B cell (primary cell): ENCODE results near the gene RLBP1. TPM values are rescaled to one million over a fixed set of nuclear protein-coding genes. Genes with fewer than 3 reads are reported as not detected.

Source experiments
- ATAC-seq: fragments of 200-7000 bp; cut with Tn5 transposase; one replicate; pipeline ENCODE4 v1.10.0; 2021; ENCODE audit warnings: low read depth, mild to moderate bottlenecking, moderate number of reproducible peaks, moderate library complexity
- CTCF ChIA-PET: fragments of 350-600 bp; sonication (Branson Sonifier 250); formaldehyde crosslinking; loops from one replicate; lab custom pipeline; 2021; ENCODE audit warnings: antibody characterized with exemption, inconsistent platforms; lab: Charles Lee
- POLR2A ChIA-PET: fragments of 350-600 bp; sonication (Branson Sonifier 250); formaldehyde crosslinking; loops from one replicate; lab custom pipeline; 2021; ENCODE audit warnings: antibody characterized with exemption; lab: Charles Lee
- DNase-seq: peaks from one replicate; pipeline ENCODE4 v3.0.0; 2013
- H2AFZ ChIP-seq: 2 replicates; pipeline ENCODE4 v1.6.1; 2012; ENCODE audit warnings: mild to moderate bottlenecking, low read depth, low read length; ENCODE audit not compliant: insufficient read depth, poor library complexity, severe bottlenecking
- H3K27ac ChIP-seq, 2 donors: 1 replicate in 1 of 2; 2 replicates in 1 of 2; pipeline ENCODE4 v1.5.1; 2012 to 2013; ENCODE audit warnings: low read length in 2 of 2, mild to moderate bottlenecking in 2 of 2, moderate library complexity in 1 of 2
- H3K27me3 ChIP-seq, 4 experiments: fragments of 200-600 bp in 1 of 4; sonication (generic) in 1 of 4; replicated peaks in 1 of 4; 1 replicate in 2 of 4; 2 replicates in 2 of 4; pipeline versions ENCODE4 v1.6.1 to v1.7.0; 2013 to 2016; ENCODE audit warnings: low read length in 3 of 4, mild to moderate bottlenecking in 2 of 4, mixed read lengths in 1 of 4, moderate library complexity in 1 of 4; ENCODE audit not compliant: insufficient read depth in 4 of 4, control insufficient read depth in 3 of 4; ENCODE audit errors: control extremely low read depth in 1 of 4
- H3K36me3 ChIP-seq, 2 experiments: replicated peaks in 1 of 2; 1 replicate in 1 of 2; 2 replicates in 1 of 2; pipeline versions ENCODE4 v1.6.1 to v1.7.1; 2013; ENCODE audit warnings: low read length in 1 of 2; ENCODE audit not compliant: insufficient read depth in 2 of 2, control insufficient read depth in 1 of 2; ENCODE audit errors: control extremely low read depth in 1 of 2, extremely low read depth in 1 of 2
- H3K4me1 ChIP-seq, 2 donors: fragments of 200-600 bp in 1 of 2; sonication (generic) in 1 of 2; 1 replicate in 1 of 2; 2 replicates in 1 of 2; pipeline versions ENCODE4 v1.5.1 to v1.6.1; 2013 to 2017; ENCODE audit warnings: low read length in 2 of 2; ENCODE audit not compliant: control insufficient read depth in 2 of 2, insufficient read depth in 2 of 2
- H3K4me2 ChIP-seq: replicated peaks from 2 replicates; pipeline ENCODE3; 2012; ENCODE audit warnings: mild to moderate bottlenecking, low read depth, low read length; ENCODE audit not compliant: poor library complexity, severe bottlenecking
- H3K4me3 ChIP-seq, 5 experiments: fragments of 200-600 bp in 1 of 5; sonication (generic) in 1 of 5; 1 replicate in 3 of 5; 2 replicates in 2 of 5; pipeline versions ENCODE4 v1.5.1 to v1.7.0; 2011 to 2016; ENCODE audit warnings: low read length in 4 of 5, mild to moderate bottlenecking in 4 of 5, low read depth in 2 of 5, control low read depth in 1 of 5, moderate library complexity in 1 of 5; ENCODE audit not compliant: insufficient read depth in 1 of 5; ENCODE audit errors: control extremely low read depth in 1 of 5, extremely low read depth in 1 of 5
- H3K79me2 ChIP-seq: fragments of 200-600 bp; sonication (generic); one replicate; pipeline ENCODE4 v1.6.0; 2016; ENCODE audit warnings: low read length; ENCODE audit not compliant: control insufficient read depth, insufficient read depth
- H3K9ac ChIP-seq: fragments of 200-600 bp; sonication (generic); 2 replicates; pipeline ENCODE4 v1.6.1; 2017; ENCODE audit warnings: mild to moderate bottlenecking, low read length, moderate library complexity
- H3K9me3 ChIP-seq, 3 donors: one replicate each; pipeline versions ENCODE4 v1.6.1 to v1.7.1; 2013; ENCODE audit warnings: low read length in 2 of 3; ENCODE audit not compliant: control insufficient read depth in 2 of 3, insufficient read depth in 1 of 3; ENCODE audit errors: control extremely low read depth in 1 of 3
- H4K20me1 ChIP-seq: 2 replicates; pipeline ENCODE4 v1.6.0; 2012; ENCODE audit warnings: mild to moderate bottlenecking, low read length; ENCODE audit not compliant: insufficient read depth, control insufficient read depth, poor library complexity, severe bottlenecking
- H3K27ac Mint-ChIP-seq: one replicate; pipeline ENCODE4 v1.8.0; 2021; ENCODE audit warnings: mixed read lengths
- H3K27me3 Mint-ChIP-seq: one replicate; pipeline ENCODE4 v1.8.0; 2021; ENCODE audit warnings: mixed read lengths
- H3K4me1 Mint-ChIP-seq: one replicate; pipeline ENCODE4 v1.8.0; 2021; ENCODE audit warnings: mixed read lengths
- H3K4me3 Mint-ChIP-seq: one replicate; pipeline ENCODE4 v1.8.0; 2021; ENCODE audit warnings: mixed read lengths
- H3K9me3 Mint-ChIP-seq: one replicate; pipeline ENCODE4 v1.8.0; 2022; ENCODE audit warnings: mixed read lengths; ENCODE audit not compliant: insufficient read depth
- EZH2 ChIP-seq: IDR thresholded peaks from 2 replicates; pipeline ENCODE4 v1.6.1; 2012; ENCODE audit warnings: borderline replicate concordance, low read depth, mild to moderate bottlenecking, moderate library complexity, low read length; ENCODE audit not compliant: insufficient read depth, poor library complexity, severe bottlenecking
- WGBS: methylation state at CpG from one replicate; pipeline ENCODE4 v1.1.5; 2013; ENCODE audit warnings: missing lambda C conversion rate; ENCODE audit not compliant: insufficient coverage; 5-methylcytosine and 5-hydroxymethylcytosine counted together
- intact Hi-C: fragments of 100-400 bp; cut with micrococcal nuclease; formaldehyde crosslinking; loops from one replicate; pipeline ENCODE4 v1.10.0; 2022
- polyA plus RNA-seq: library from polyadenylated mRNA; depleted of rRNA; stranded (reverse); fragments of >200 nt; gene quantifications from 2 replicates; pipeline ENCODE4 v1.2.3, GENCODE V29; 2012
- total RNA-seq, 2 donors: library from RNA; stranded (reverse); fragments of 120-200 nt in 1 of 2; gene quantifications; 1 replicate in 1 of 2; 2 replicates in 1 of 2; pipeline versions ENCODE4 v1.2.3 to v1.2.4, GENCODE V29; 2013 to 2022
- TF ChIP-seq, protein P1 (sequence below): fragments of 200-600 bp; IDR thresholded peaks from one replicate; pipeline ENCODE4 v1.8.0; 2022; ENCODE audit warnings: antibody characterized with exemption, mild to moderate bottlenecking

The RLBP1 gene
- total and polyA plus RNA-seq, 2 donors (not counting 1 experiment from before 2014, with no cell fraction given): not detected

DNA sequence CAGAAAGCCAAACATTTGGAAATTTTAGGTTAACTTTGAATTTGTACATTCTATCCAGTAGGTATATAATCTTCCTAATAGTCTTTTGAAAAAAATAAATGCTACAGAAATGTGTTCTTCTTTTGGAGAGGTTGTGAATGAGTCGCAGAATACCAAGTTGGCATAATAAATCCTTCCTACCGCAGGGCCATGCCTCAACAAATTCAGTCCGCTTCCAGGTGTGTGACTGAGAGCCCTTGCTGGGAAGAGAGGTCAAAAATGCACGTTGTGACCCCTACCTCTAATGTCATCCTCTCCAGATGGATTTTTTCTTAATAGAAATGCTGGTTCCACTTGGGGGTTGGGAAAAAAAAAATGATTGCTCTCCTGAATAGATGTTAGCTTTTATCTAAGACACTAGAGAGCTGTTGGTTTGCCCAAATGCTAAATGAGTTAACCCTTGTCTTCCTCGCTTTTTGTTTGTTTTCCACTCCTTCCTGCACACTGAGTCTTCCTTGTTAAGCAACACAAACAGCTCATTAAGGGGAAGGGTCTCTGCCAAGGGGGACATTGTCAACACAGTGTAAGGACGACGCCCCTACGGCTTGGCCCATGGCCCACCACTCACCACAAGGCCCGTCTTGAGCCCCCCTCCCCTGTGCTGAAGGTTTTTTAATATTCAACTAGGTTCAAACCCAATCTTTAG is 33.9 kb downstream of the RLBP1 start:
- H4K20me1 ChIP-seq: no peaks in the 10 kb centered on the region
- ChIA-PET CTCF (interaction anchor here (0.9 to 1.7 kb wide), 2 partner anchors 13 to 19 kb away, joined by 4 to 5 read pairs; no protein-coding TSS in a partner anchor), POLR2A (no interaction called here)
- Mint-ChIP-seq H3K27ac (no peak overlapping the region), H3K4me3 (no peak overlapping the region), H3K4me1 (no peaks in the 10 kb centered on the region), H3K27me3 (no peaks in the 10 kb centered on the region), H3K9me3 (no peaks in the 10 kb centered on the region)
- H3K9me3 ChIP-seq: no peaks in the 10 kb centered on the region
- H2AFZ ChIP-seq: no peak overlapping the region
- no peaks in the 10 kb centered on the region for H3K27me3 ChIP-seq
- H3K9ac ChIP-seq: no peak overlapping the region
- intact Hi-C loops: no loop called here
- ATAC-seq (no peak), DNase-seq (no peak)
- no peaks in the 10 kb centered on the region for H3K4me1 ChIP-seq
- H3K27ac ChIP-seq: no peak overlapping the region
- H3K4me3 ChIP-seq: no peak overlapping the region
- H3K36me3 ChIP-seq: peaks cover 0 to 55% of the 10 kb centered on the region in 2 experiments
- WGBS: 100% methylated on average over 5 of the region's 9 CpGs
- H3K4me2 ChIP-seq: no peak overlapping the region
- no peak for TF ChIP-seq EZH2
- TF ChIP-seq, protein P1, sequence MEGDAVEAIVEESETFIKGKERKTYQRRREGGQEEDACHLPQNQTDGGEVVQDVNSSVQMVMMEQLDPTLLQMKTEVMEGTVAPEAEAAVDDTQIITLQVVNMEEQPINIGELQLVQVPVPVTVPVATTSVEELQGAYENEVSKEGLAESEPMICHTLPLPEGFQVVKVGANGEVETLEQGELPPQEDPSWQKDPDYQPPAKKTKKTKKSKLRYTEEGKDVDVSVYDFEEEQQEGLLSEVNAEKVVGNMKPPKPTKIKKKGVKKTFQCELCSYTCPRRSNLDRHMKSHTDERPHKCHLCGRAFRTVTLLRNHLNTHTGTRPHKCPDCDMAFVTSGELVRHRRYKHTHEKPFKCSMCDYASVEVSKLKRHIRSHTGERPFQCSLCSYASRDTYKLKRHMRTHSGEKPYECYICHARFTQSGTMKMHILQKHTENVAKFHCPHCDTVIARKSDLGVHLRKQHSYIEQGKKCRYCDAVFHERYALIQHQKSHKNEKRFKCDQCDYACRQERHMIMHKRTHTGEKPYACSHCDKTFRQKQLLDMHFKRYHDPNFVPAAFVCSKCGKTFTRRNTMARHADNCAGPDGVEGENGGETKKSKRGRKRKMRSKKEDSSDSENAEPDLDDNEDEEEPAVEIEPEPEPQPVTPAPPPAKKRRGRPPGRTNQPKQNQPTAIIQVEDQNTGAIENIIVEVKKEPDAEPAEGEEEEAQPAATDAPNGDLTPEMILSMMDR: no peak
- H3K79me2 ChIP-seq: no peaks in the 10 kb centered on the region

DNA sequence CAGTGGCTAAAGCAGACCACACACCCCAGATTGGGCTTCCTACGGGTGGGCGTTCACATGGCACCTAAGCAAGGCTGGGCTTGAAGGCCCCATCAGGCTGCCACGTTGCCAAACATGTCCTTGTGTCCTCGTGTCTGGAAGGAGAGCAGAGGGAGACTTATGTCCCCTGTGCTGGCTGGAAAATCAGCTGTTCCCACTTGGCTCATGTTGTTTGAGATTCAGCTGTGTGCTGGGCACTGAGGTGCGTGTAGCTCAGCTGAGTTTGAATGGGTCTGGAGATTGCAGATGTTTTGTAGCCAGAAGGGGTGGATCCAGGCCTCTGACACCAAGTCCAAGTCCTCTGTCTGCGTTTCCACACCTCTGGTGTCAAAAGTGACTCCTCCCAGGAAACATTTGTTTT is 34.6 kb downstream of the RLBP1 start:
- H3K4me3 ChIP-seq: no peak overlapping the region
- Mint-ChIP-seq H3K4me3 (no peak overlapping the region), H3K27me3 (no peaks in the 10 kb centered on the region), H3K27ac (no peak overlapping the region), H3K4me1 (no peaks in the 10 kb centered on the region), H3K9me3 (no peaks in the 10 kb centered on the region)
- H3K4me2 ChIP-seq: no peak overlapping the region
- H3K9me3 ChIP-seq: no peaks in the 10 kb centered on the region
- ChIA-PET CTCF (interaction anchor here (0.9 to 1.7 kb wide), 2 partner anchors 12 to 20 kb away, joined by 4 to 5 read pairs; no protein-coding TSS in a partner anchor), POLR2A (no interaction called here)
- intact Hi-C loops: no loop called here
- H3K36me3 ChIP-seq: peaks cover 0 to 49% of the 10 kb centered on the region in 2 experiments
- no peak for ATAC-seq
- no peak for DNase-seq
- no peaks in the 10 kb centered on the region for H3K27me3 ChIP-seq
- H3K4me1 ChIP-seq: no peaks in the 10 kb centered on the region
- H2AFZ ChIP-seq: no peak overlapping the region
- no peaks in the 10 kb centered on the region for H3K79me2 ChIP-seq
- H3K9ac ChIP-seq: no peak overlapping the region
- TF ChIP-seq EZH2: no peak
- TF ChIP-seq, protein P1: no peak
- 95% methylated on average over 6 of the region's 6 CpGs for WGBS
- no peaks in the 10 kb centered on the region for H4K20me1 ChIP-seq
- H3K27ac ChIP-seq: no peak overlapping the region
